ENCODE measurements around the gene SCYL1. TPM values are rescaled to one million over a fixed set of nuclear protein-coding genes. Genes with fewer than 3 reads are reported as not detected.
A peak's percentile ranks its signal among the peaks of the same experiment; 100 is the strongest.

Gene SCYL1
- total RNA-seq, 1 donor from 2014 or later, result 79.4 TPM

- Mint-ChIP-seq H3K27me3 (peaks cover 17% of the 10 kb centered on the region), H3K9me3 (no peaks in the 10 kb centered on the region), H3K4me1 (ENCODE audit: unreplicated experiment) (peaks cover 19% of the 10 kb centered on the region), H3K4me3 (peak overlapping the region; percentile 69), H3K27ac (peak overlapping the region; percentile 59), H3K36me3 (no peaks in the 10 kb centered on the region)
- TF ChIP-seq CTCF (conservative IDR thresholded peaks at IDR 0.05), result no peak
- no peak for DNase-seq (ENCODE audit: extremely low spot score, unreplicated experiment)
Observed at GRCh38 chr11:65576867-65577755, 52.2 kb downstream of the SCYL1 start.

GRCh38 chr11:65577756-65578109, 52.9 kb downstream of the SCYL1 start:
- peaks cover 22% of the 10 kb centered on the region for H3K27me3 Mint-ChIP-seq
- TF ChIP-seq CTCF (conservative IDR thresholded peaks at IDR 0.05), result no peak
- no peaks in the 10 kb centered on the region for H3K36me3 Mint-ChIP-seq
- no peak overlapping the region for H3K27ac Mint-ChIP-seq
- DNase-seq (ENCODE audit: extremely low spot score, unreplicated experiment), result no peak
- peaks cover 17% of the 10 kb centered on the region for H3K4me1 Mint-ChIP-seq (ENCODE audit: unreplicated experiment)
- peak overlapping the region; percentile 57 for H3K4me3 Mint-ChIP-seq
- H3K9me3 Mint-ChIP-seq, result no peaks in the 10 kb centered on the region

- H3K27ac Mint-ChIP-seq, result peak overlapping the region; percentile 62
- H3K4me3 Mint-ChIP-seq, result peak overlapping the region; percentile 73
- DNase-seq (ENCODE audit: extremely low spot score, unreplicated experiment), result no peak
- peaks cover 26% of the 10 kb centered on the region for H3K27me3 Mint-ChIP-seq
- H3K36me3 Mint-ChIP-seq, result no peaks in the 10 kb centered on the region
- H3K4me1 Mint-ChIP-seq (ENCODE audit: unreplicated experiment), result peaks cover 17% of the 10 kb centered on the region
- no peak for TF ChIP-seq CTCF (conservative IDR thresholded peaks at IDR 0.05)
- no peaks in the 10 kb centered on the region for H3K9me3 Mint-ChIP-seq
Observed at GRCh38 chr11:65578134-65578533, 53.3 kb downstream of the SCYL1 start.

GRCh38 chr11:65578667-65579066, 53.8 kb downstream of the SCYL1 start:
- Mint-ChIP-seq H3K4me1 (ENCODE audit: unreplicated experiment) (peaks cover 17% of the 10 kb centered on the region), H3K9me3 (no peaks in the 10 kb centered on the region), H3K27me3 (peaks cover 29% of the 10 kb centered on the region), H3K36me3 (no peaks in the 10 kb centered on the region), H3K4me3 (peak overlapping the region; percentile 73), H3K27ac (peak overlapping the region; percentile 62)
- no peak for DNase-seq (ENCODE audit: extremely low spot score, unreplicated experiment)
- TF ChIP-seq CTCF (conservative IDR thresholded peaks at IDR 0.05), result no peak

GRCh38 chr11:65579291-65579690, 54.4 kb downstream of the SCYL1 start:
- DNase-seq (ENCODE audit: extremely low spot score, unreplicated experiment), result no peak
- H3K4me1 Mint-ChIP-seq (ENCODE audit: unreplicated experiment), result peaks cover 17% of the 10 kb centered on the region
- no peak overlapping the region for H3K4me3 Mint-ChIP-seq
- TF ChIP-seq CTCF (conservative IDR thresholded peaks at IDR 0.05), result no peak
- H3K9me3 Mint-ChIP-seq, result no peaks in the 10 kb centered on the region
- no peaks in the 10 kb centered on the region for H3K36me3 Mint-ChIP-seq
- H3K27ac Mint-ChIP-seq, result no peak overlapping the region
- peaks cover 33% of the 10 kb centered on the region for H3K27me3 Mint-ChIP-seq

Data from type B pancreatic cell (in vitro differentiated cells).